HG02571 (cell line): ENCODE measurements around the gene FBXW8.
A peak's percentile ranks its signal among the peaks of the same experiment; 100 is the strongest.

Experiments
- ATAC-seq: cut with Tn5 transposase; IDR thresholded peaks from one replicate; pipeline ENCODE4 v1.9.1; 2021; ENCODE audit warnings: mild to moderate bottlenecking, moderate library complexity; ENCODE audit not compliant: unreplicated experiment

Gene FBXW8

GRCh38 chr12:116910645-116911451, at the start of gene FBXW8:
Gene FBXW8 (plus strand): TSS chr12:116910950. CDS start chr12:116911038, 88 bp downstream.
- peak; percentile 71 for ATAC-seq

GRCh38 chr12:116861320-116861719, 49.4 kb upstream of the FBXW8 start:
- ATAC-seq, result peak; percentile 79

GRCh38 chr12:116862167-116862566, 48.6 kb upstream of the FBXW8 start:
- no peak for ATAC-seq

GRCh38 chr12:116863275-116863767, 47.4 kb upstream of the FBXW8 start:
- no peak for ATAC-seq

- ATAC-seq, result no peak
Measured at GRCh38 chr12:116864371-116865160, 46.2 kb upstream of the FBXW8 start.

GRCh38 chr12:116867523-116867922, 43.2 kb upstream of the FBXW8 start:
- no peak for ATAC-seq

- no peak for ATAC-seq
Measured at GRCh38 chr12:116870306-116870705, 40.4 kb upstream of the FBXW8 start.

GRCh38 chr12:116874324-116874995, 36.3 kb upstream of the FBXW8 start:
- no peak for ATAC-seq

- ATAC-seq, result no peak
Measured at GRCh38 chr12:116876151-116876869, 34.4 kb upstream of the FBXW8 start.

- no peak for ATAC-seq
Measured at GRCh38 chr12:116878567-116879508, 31.9 kb upstream of the FBXW8 start.

GRCh38 chr12:116879509-116880212, 31.1 kb upstream of the FBXW8 start:
- ATAC-seq, result no peak

- ATAC-seq, result no peak
Measured at GRCh38 chr12:116880213-116880816, 30.4 kb upstream of the FBXW8 start.

- ATAC-seq, result no peak
Measured at GRCh38 chr12:116880817-116881324, 29.9 kb upstream of the FBXW8 start.

GRCh38 chr12:116881325-116881876, 29.3 kb upstream of the FBXW8 start, which contains the start of gene HRK:
Gene HRK (minus strand): TSS chr12:116881441. CDS start chr12:116881307, 134 bp downstream.
- no peak for ATAC-seq

- no peak for ATAC-seq
Measured at GRCh38 chr12:116881877-116882507, 28.8 kb upstream of the FBXW8 start.

- no peak for ATAC-seq
Measured at GRCh38 chr12:116882742-116883141, 28.0 kb upstream of the FBXW8 start.

GRCh38 chr12:116884871-116885270, 25.9 kb upstream of the FBXW8 start:
- no peak for ATAC-seq
